Upper lobe of left lung (tissue), 6 donors: ENCODE results near the gene IGFBP5. TPM values are rescaled to one million over a fixed set of nuclear protein-coding genes. Genes with fewer than 3 reads are reported as not detected.
A peak's percentile ranks its signal among the peaks of the same experiment; 100 is the strongest.

Experiments
- ATAC-seq, 2 donors: fragments of 200-7000 bp; cut with Tn5 transposase; one replicate each; pipeline ENCODE4 v1.9.1; 2022; ENCODE audit warnings: mild to moderate bottlenecking in 2 of 2, moderate library complexity in 2 of 2; ENCODE audit not compliant: low FRiP score in 2 of 2
- DNase-seq, 2 donors: peaks; one replicate each; pipeline ENCODE4 v3.0.0-alpha.2; 2019 to 2020
- H3K27ac ChIP-seq, 4 donors: fragments of 200-600 bp; sonication (generic); one replicate each; pipeline ENCODE4 v1.5.1; 2016 to 2019
- H3K27me3 ChIP-seq, 4 donors: fragments of 200-600 bp; sonication (generic); one replicate each; pipeline ENCODE4 v1.5.1; 2017 to 2019
- H3K36me3 ChIP-seq, 4 donors: fragments of 200-600 bp; sonication (generic); one replicate each; pipeline ENCODE4 v1.5.1; 2016 to 2019
- H3K4me1 ChIP-seq, 4 donors: fragments of 200-600 bp; sonication (generic); one replicate each; pipeline ENCODE4 v1.5.1; 2018 to 2019
- H3K4me3 ChIP-seq, 4 donors: fragments of 200-600 bp; sonication (generic); one replicate each; pipeline ENCODE4 v1.5.1; 2017 to 2019; ENCODE audit warnings: mild to moderate bottlenecking in 2 of 4, moderate library complexity in 1 of 4
- H3K9me3 ChIP-seq, 4 donors: fragments of 200-600 bp; sonication (generic); one replicate each; pipeline ENCODE4 v1.5.1; 2018 to 2019
- CTCF ChIP-seq, 6 experiments: fragments of 450-650 bp in 4 of 6; fragments of 200-600 bp in 2 of 6; sonication (generic) in 2 of 6; IDR thresholded peaks; one replicate each; pipeline ENCODE4 v1.5.1; 2016 to 2019; ENCODE audit warnings: antibody characterized with exemption in 6 of 6
- EP300 ChIP-seq, 4 donors: sonication (generic); formaldehyde crosslinking; IDR thresholded peaks; one replicate each; pipeline ENCODE4 v1.5.1; 2017; ENCODE audit warnings: antibody characterized with exemption in 4 of 4, control low read depth in 2 of 4
- POLR2A ChIP-seq, 4 donors: fragments of 450-650 bp; IDR thresholded peaks; one replicate each; pipeline ENCODE4 v1.5.1; 2016 to 2017; ENCODE audit warnings: antibody characterized with exemption in 4 of 4, mild to moderate bottlenecking in 2 of 4
- POLR2AphosphoS5 ChIP-seq, 2 donors: sonication (generic); formaldehyde crosslinking; IDR thresholded peaks; one replicate each; pipeline ENCODE4 v1.5.1; 2017; ENCODE audit warnings: antibody characterized with exemption in 2 of 2
- WGBS, 2 donors: methylation state at CpG; one replicate each; pipeline ENCODE4 v1.1.5; 2017 to 2018; 5-methylcytosine and 5-hydroxymethylcytosine counted together
- total RNA-seq, 6 donors: library from RNA; depleted of rRNA in 4 of 6; stranded (reverse); fragments of >200 nt in 4 of 6; gene quantifications; one replicate each; pipeline versions ENCODE4 v1.1.0 to v1.2.1, GENCODE V29; 2016 to 2021
- donor health status: DM: no; HTN: no; CAD: no; lungs with moderate emphysema.
- donor health status: DM: no; HTN: yes; CAD: no; lungs with severe emphysema.

The IGFBP5 gene
- total RNA-seq, 6 donors from 2014 or later = 41.9 to 304 (median 95.5) TPM

GRCh38 chr2:216700088-216700567, 4.8 kb upstream of the IGFBP5 start:
- Histone ChIP-seq H3K27me3 (peaks cover 0 to 3% (median 0%) of the 10 kb centered on the region in 4 donors), H3K36me3 (no peaks in the 10 kb centered on the region), H3K4me3 (no peak overlapping the region), H3K9me3 (no peaks in the 10 kb centered on the region), H3K27ac (no peak overlapping the region), H3K4me1 (peaks cover 5 to 8% (median 7%) of the 10 kb centered on the region in 4 donors)
- 66 to 68% methylated on average over 7 of the region's 7 CpGs for WGBS, 2 donors
- TF ChIP-seq POLR2A (IDR thresholded peaks at IDR 0.05) (no peak), CTCF (IDR thresholded peaks at IDR 0.05) (no peak), POLR2AphosphoS5 (IDR thresholded peaks at IDR 0.05) (no peak), EP300 (IDR thresholded peaks at IDR 0.05) (no peak)
- DNase-seq (no peak), ATAC-seq (no peak)

GRCh38 chr2:216698895-216699294, 3.5 kb upstream of the IGFBP5 start:
- DNase-seq (no peak), ATAC-seq (peak in 1 of 2 donors; percentile 64)
- Histone ChIP-seq H3K27me3 (peaks cover 0 to 15% (median 4%) of the 10 kb centered on the region in 4 donors), H3K9me3 (no peaks in the 10 kb centered on the region), H3K36me3 (no peaks in the 10 kb centered on the region), H3K4me3 (no peak overlapping the region), H3K27ac (no peak overlapping the region), H3K4me1 (peaks cover 17 to 21% (median 20%) of the 10 kb centered on the region in 4 donors)
- TF ChIP-seq POLR2A (IDR thresholded peaks at IDR 0.05) (no peak), EP300 (IDR thresholded peaks at IDR 0.05) (no peak), CTCF (IDR thresholded peaks at IDR 0.05) (peak in 5 of 6 experiments; percentile 40 to 74 (median 65))
- 17% methylated on average over 5 of the region's 5 CpGs for WGBS, 2 donors

GRCh38 chr2:216698293-216698692, 2.9 kb upstream of the IGFBP5 start:
- Histone ChIP-seq H3K9me3 (no peaks in the 10 kb centered on the region), H3K4me1 (peaks cover 23 to 27% (median 25%) of the 10 kb centered on the region in 4 donors), H3K4me3 (no peak overlapping the region), H3K27me3 (peaks cover 0 to 18% (median 6%) of the 10 kb centered on the region in 4 donors), H3K36me3 (no peaks in the 10 kb centered on the region), H3K27ac (no peak overlapping the region)
- DNase-seq (no peak), ATAC-seq (no peak)
- TF ChIP-seq EP300 (IDR thresholded peaks at IDR 0.05) = no peak
- TF ChIP-seq POLR2AphosphoS5 (IDR thresholded peaks at IDR 0.05) = no peak
- no peak for TF ChIP-seq POLR2A (IDR thresholded peaks at IDR 0.05)
- TF ChIP-seq CTCF (IDR thresholded peaks at IDR 0.05) = no peak
- WGBS, 2 donors = 35 to 42% methylated on average over 6 of the region's 6 CpGs

- Histone ChIP-seq H3K36me3 (no peaks in the 10 kb centered on the region), H3K27me3 (peaks cover 0 to 18% (median 6%) of the 10 kb centered on the region in 4 donors), H3K27ac (no peak overlapping the region), H3K4me3 (no peak overlapping the region), H3K9me3 (no peaks in the 10 kb centered on the region), H3K4me1 (peaks cover 33 to 40% (median 37%) of the 10 kb centered on the region in 4 donors)
- DNase-seq (no peak), ATAC-seq (no peak)
- peak in 4 of 6 experiments; percentile 20 to 56 (median 47) for TF ChIP-seq CTCF (IDR thresholded peaks at IDR 0.05)
- TF ChIP-seq EP300 (IDR thresholded peaks at IDR 0.05) = no peak
- no peak for TF ChIP-seq POLR2A (IDR thresholded peaks at IDR 0.05)
- 40 to 45% methylated on average over 7 of the region's 7 CpGs for WGBS, 2 donors
Observed at GRCh38 chr2:216696751-216697560, 1.6 kb upstream of the IGFBP5 start.
